Ishikawa (cell line): ENCODE results near the gene ITIH3.

ENCODE experiments used
- CEBPB ChIP-seq: IDR thresholded peaks from 2 replicates; pipeline ENCODE4 v1.6.1; 2012
- CREB1 ChIP-seq: IDR thresholded peaks from 2 replicates; pipeline ENCODE4 v1.6.1; 2012; ENCODE audit warnings: low read depth
- EGR1 ChIP-seq: IDR thresholded peaks from 2 replicates; pipeline ENCODE4 v1.6.1; 2012
- EP300 ChIP-seq: IDR thresholded peaks from 2 replicates; pipeline ENCODE4 v1.6.1; 2012; ENCODE audit warnings: borderline replicate concordance
- FOXM1 ChIP-seq: IDR thresholded peaks from 2 replicates; pipeline ENCODE4 v1.6.1; 2012; ENCODE audit warnings: low read depth, borderline replicate concordance
- NFIC ChIP-seq: IDR thresholded peaks from 2 replicates; pipeline ENCODE4 v1.6.1; 2012
- RAD21 ChIP-seq: IDR thresholded peaks from 2 replicates; pipeline ENCODE4 v1.6.1; 2012; ENCODE audit warnings: low read depth
- TAF1 ChIP-seq: IDR thresholded peaks from 2 replicates; pipeline ENCODE4 v1.6.1; 2012; ENCODE audit warnings: low read depth, mild to moderate bottlenecking
- TCF12 ChIP-seq: IDR thresholded peaks from 2 replicates; pipeline ENCODE4 v1.6.1; 2012; ENCODE audit warnings: low read depth
- TEAD4 ChIP-seq: IDR thresholded peaks from 2 replicates; pipeline ENCODE4 v1.6.1; 2012
- YY1 ChIP-seq: IDR thresholded peaks from 2 replicates; pipeline ENCODE4 v1.6.1; 2012; ENCODE audit warnings: low read depth
- ZBTB7A ChIP-seq: IDR thresholded peaks from 2 replicates; pipeline ENCODE4 v1.6.1; 2012; ENCODE audit warnings: low read depth
- TF ChIP-seq, protein P1 (sequence below): IDR thresholded peaks from 2 replicates; pipeline ENCODE4 v1.6.1; 2012
- TF ChIP-seq, protein P2 (sequence below): IDR thresholded peaks from 2 replicates; pipeline ENCODE4 v1.6.1; 2012; ENCODE audit warnings: low read depth, mild to moderate bottlenecking
- TF ChIP-seq, protein P3 (sequence below): IDR thresholded peaks from 2 replicates; pipeline ENCODE4 v1.6.1; 2012

Gene ITIH3

GRCh38 chr3:52822363-52822762, 27.8 kb downstream of the ITIH3 start:
- TF ChIP-seq RAD21 (no peak), ZBTB7A (no peak), CREB1 (no peak), EGR1 (no peak), CEBPB (no peak), TCF12 (no peak), YY1 (no peak), EP300 (no peak), FOXM1 (no peak), TEAD4 (no peak), NFIC (no peak), TAF1 (no peak)
- TF ChIP-seq, protein P1, sequence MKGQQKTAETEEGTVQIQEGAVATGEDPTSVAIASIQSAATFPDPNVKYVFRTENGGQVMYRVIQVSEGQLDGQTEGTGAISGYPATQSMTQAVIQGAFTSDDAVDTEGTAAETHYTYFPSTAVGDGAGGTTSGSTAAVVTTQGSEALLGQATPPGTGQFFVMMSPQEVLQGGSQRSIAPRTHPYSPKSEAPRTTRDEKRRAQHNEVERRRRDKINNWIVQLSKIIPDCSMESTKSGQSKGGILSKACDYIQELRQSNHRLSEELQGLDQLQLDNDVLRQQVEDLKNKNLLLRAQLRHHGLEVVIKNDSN, result no peak
- TF ChIP-seq, protein P2, sequence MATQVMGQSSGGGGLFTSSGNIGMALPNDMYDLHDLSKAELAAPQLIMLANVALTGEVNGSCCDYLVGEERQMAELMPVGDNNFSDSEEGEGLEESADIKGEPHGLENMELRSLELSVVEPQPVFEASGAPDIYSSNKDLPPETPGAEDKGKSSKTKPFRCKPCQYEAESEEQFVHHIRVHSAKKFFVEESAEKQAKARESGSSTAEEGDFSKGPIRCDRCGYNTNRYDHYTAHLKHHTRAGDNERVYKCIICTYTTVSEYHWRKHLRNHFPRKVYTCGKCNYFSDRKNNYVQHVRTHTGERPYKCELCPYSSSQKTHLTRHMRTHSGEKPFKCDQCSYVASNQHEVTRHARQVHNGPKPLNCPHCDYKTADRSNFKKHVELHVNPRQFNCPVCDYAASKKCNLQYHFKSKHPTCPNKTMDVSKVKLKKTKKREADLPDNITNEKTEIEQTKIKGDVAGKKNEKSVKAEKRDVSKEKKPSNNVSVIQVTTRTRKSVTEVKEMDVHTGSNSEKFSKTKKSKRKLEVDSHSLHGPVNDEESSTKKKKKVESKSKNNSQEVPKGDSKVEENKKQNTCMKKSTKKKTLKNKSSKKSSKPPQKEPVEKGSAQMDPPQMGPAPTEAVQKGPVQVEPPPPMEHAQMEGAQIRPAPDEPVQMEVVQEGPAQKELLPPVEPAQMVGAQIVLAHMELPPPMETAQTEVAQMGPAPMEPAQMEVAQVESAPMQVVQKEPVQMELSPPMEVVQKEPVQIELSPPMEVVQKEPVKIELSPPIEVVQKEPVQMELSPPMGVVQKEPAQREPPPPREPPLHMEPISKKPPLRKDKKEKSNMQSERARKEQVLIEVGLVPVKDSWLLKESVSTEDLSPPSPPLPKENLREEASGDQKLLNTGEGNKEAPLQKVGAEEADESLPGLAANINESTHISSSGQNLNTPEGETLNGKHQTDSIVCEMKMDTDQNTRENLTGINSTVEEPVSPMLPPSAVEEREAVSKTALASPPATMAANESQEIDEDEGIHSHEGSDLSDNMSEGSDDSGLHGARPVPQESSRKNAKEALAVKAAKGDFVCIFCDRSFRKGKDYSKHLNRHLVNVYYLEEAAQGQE, result no peak
- TF ChIP-seq, protein P3, sequence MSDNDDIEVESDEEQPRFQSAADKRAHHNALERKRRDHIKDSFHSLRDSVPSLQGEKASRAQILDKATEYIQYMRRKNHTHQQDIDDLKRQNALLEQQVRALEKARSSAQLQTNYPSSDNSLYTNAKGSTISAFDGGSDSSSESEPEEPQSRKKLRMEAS, result no peak

GRCh38 chr3:52824037-52824436, 29.4 kb downstream of the ITIH3 start:
- TF ChIP-seq, protein P2, result 0 out of 2 replicates have a peak, but pooled peaks have one; percentile 14
- no peak for TF ChIP-seq TEAD4

- no peak for TF ChIP-seq TEAD4
- no peak for TF ChIP-seq YY1
- TF ChIP-seq, protein P2, result no peak
- no peak for TF ChIP-seq NFIC
- TF ChIP-seq, protein P1, result no peak
- no peak for TF ChIP-seq TAF1
- no peak for TF ChIP-seq EGR1
- TF ChIP-seq, protein P3, result no peak
- TF ChIP-seq FOXM1, result no peak
- no peak for TF ChIP-seq RAD21
Measured at GRCh38 chr3:52827441-52827840, 32.8 kb downstream of the ITIH3 start.

DNA sequence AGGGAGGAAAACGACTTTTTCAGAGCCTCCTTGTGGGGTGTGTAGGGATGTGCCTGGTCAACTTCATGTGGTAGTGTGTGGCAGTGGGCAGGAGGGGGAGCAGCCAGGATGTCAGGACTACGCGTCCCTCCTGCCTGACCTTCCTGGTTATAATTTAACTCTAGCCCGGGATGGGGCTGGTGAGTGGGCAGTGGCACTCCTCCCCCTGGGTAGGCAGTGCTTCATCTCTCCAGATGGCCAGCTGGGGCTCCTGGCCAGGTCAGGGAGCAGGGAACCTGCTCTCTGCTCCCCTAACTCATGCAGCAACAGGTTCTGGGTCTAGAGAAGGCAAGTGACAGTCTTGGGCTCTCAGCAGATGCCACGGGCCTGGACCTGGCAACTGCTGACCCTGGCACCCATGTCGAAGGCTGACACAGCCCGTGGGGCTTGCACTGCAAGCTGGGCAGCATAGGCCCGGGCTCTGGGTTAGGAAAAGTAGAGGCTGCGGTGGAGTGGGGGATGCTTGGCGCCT, 33.3 kb downstream of the ITIH3 start:
- TF ChIP-seq EP300 (no peak), EGR1 (no peak), TCF12 (no peak), ZBTB7A (no peak), TEAD4 (no peak), CEBPB (no peak), CREB1 (no peak), NFIC (no peak), YY1 (no peak), FOXM1 (no peak), TAF1 (no peak), RAD21 (no peak)
- TF ChIP-seq, protein P1, result no peak
- TF ChIP-seq, protein P3, result no peak
- TF ChIP-seq, protein P2, result no peak
